Activated CD4-positive, alpha-beta T cell treated with anti-CD3 and anti-CD28 coated beads, Interleukin-2, amount 50 U/mL, for 16 hours (primary cell): Measurements from ENCODE around the gene CENPO.

Experiments
- DNase-seq: peaks from one replicate; pipeline ENCODE4 v3.0.0-alpha.2; 2020

CENPO gene

GRCh38 chr2:24866946-24867345 lies 73.7 kb downstream of the CENPO start:
- no peak for DNase-seq

GRCh38 chr2:24870440-24870839 lies 77.2 kb downstream of the CENPO start:
- no peak for DNase-seq

GRCh38 chr2:24870891-24871705 lies 77.9 kb downstream of the CENPO start:
- no peak for DNase-seq

GRCh38 chr2:24871852-24872333 lies 78.7 kb downstream of the CENPO start:
- DNase-seq = no peak
